HepG2 (cell line): Measurements from ENCODE around the gene DLG5. TPM values are rescaled to one million over a fixed set of nuclear protein-coding genes. Genes with fewer than 3 reads are reported as not detected.

ENCODE experiments used
- ATAC-seq: fragments of 200-7000 bp; cut with Tn5 transposase; 3 replicates; pipeline ENCODE4 v1.9.1; 2020; ENCODE audit warnings: mild to moderate bottlenecking, moderate library complexity
- BruUV-seq: library from RNA; stranded (reverse); fragments of 400-500 nt; replicated peaks from 2 replicates; lab custom pipeline; 2021; lab: Mats Ljungman, UMichigan
- CTCF ChIA-PET: fragments of 300-600 bp; formaldehyde crosslinking; extraction: SDS; loops from one replicate; lab custom pipeline; 2021; ENCODE audit warnings: low total read pairs, inconsistent platforms, low intra/inter-chr PET ratio; lab: Yijun Ruan, JAX
- POLR2A ChIA-PET: fragments of 350-600 bp; sonication (Branson Sonifier 250); formaldehyde crosslinking; loops from one replicate; lab custom pipeline; 2020; ENCODE audit warnings: antibody characterized with exemption, inconsistent platforms; lab: Yijun Ruan, JAX
- DNase-seq: peaks from one replicate; pipeline ENCODE4 v3.0.0-alpha.2; 2015; ENCODE audit warnings: low spot score
- FAIRE-seq: peaks from 3 replicates; lab custom pipeline; 2011; peaks lifted over from hg19 to GRCh38; lab: Jason Lieb, UNC
- H2AFZ ChIP-seq: one replicate; pipeline ENCODE4 v1.6.1; 2011; ENCODE audit warnings: low read length, inconsistent platforms
- H3K27ac ChIP-seq: fragments of 300-600 bp; 3 replicates; pipeline ENCODE4 v1.8.0; 2011; ENCODE audit warnings: mixed run types, mild to moderate bottlenecking, mixed read lengths, low read length, inconsistent platforms; ENCODE audit not compliant: insufficient read depth; ENCODE audit errors: extremely low read length
- H3K27me3 ChIP-seq, 2 experiments: fragments of 200-600 bp in 1 of 2; 2 replicates in 1 of 2; 3 replicates in 1 of 2; pipeline versions ENCODE4 v1.6.0 to v1.8.0; 2011; ENCODE audit warnings: low read length in 2 of 2, mild to moderate bottlenecking in 2 of 2, moderate library complexity in 2 of 2, inconsistent platforms in 1 of 2; ENCODE audit not compliant: insufficient read depth in 2 of 2, control insufficient read depth in 1 of 2
- H3K36me3 ChIP-seq, 2 experiments: fragments of 200-600 bp in 1 of 2; replicated peaks in 1 of 2; 2 replicates in 1 of 2; 3 replicates in 1 of 2; pipeline versions ENCODE4 v1.5.1 to v1.8.0; 2011; ENCODE audit warnings: low read length in 2 of 2, inconsistent platforms in 1 of 2; ENCODE audit not compliant: insufficient read depth in 2 of 2, control insufficient read depth in 1 of 2
- H3K4me1 ChIP-seq: 2 replicates; pipeline ENCODE4 v1.5.1; 2012; ENCODE audit warnings: low read length, inconsistent platforms; ENCODE audit not compliant: insufficient read depth
- H3K4me2 ChIP-seq: 2 replicates; pipeline ENCODE4 v1.6.0; 2011; ENCODE audit warnings: low read depth, low read length, inconsistent platforms
- H3K4me3 ChIP-seq, 3 experiments: fragments of 200-600 bp in 1 of 3; sonication (generic), shearing (Covaris generic) in 1 of 3; replicated peaks in 1 of 3; 2 replicates each; pipeline ENCODE4 v1.5.1; 2011 to 2016; ENCODE audit warnings: low read length in 3 of 3, inconsistent platforms in 2 of 3, low read depth in 2 of 3, mild to moderate bottlenecking in 2 of 3, control low read depth in 1 of 3, mixed read lengths in 1 of 3; ENCODE audit not compliant: insufficient read depth in 1 of 3
- H3K79me2 ChIP-seq: one replicate; pipeline ENCODE4 v1.6.1; 2011; ENCODE audit warnings: low read length, inconsistent platforms; ENCODE audit not compliant: insufficient read depth
- H3K9ac ChIP-seq: 2 replicates; pipeline ENCODE4 v1.6.0; 2011; ENCODE audit warnings: mild to moderate bottlenecking, low read depth, low read length, inconsistent platforms; ENCODE audit not compliant: insufficient read depth
- H3K9me3 ChIP-seq: 2 replicates; pipeline ENCODE4 v1.5.1; 2012; ENCODE audit warnings: mild to moderate bottlenecking, low read length
- H4K20me1 ChIP-seq: 2 replicates; pipeline ENCODE4 v1.6.0; 2011; ENCODE audit warnings: inconsistent platforms, mild to moderate bottlenecking, low read length, moderate library complexity; ENCODE audit not compliant: insufficient read depth
- ATM ChIP-seq: fragments of 450-650 bp; IDR thresholded peaks from 2 replicates; pipeline ENCODE4 v1.7.1; 2017; ENCODE audit warnings: mild to moderate bottlenecking, borderline replicate concordance
- CAMTA2 ChIP-seq: sonication (generic); formaldehyde crosslinking; IDR thresholded peaks from 2 replicates; pipeline ENCODE4 v1.4.0; 2020; ENCODE audit warnings: mild to moderate bottlenecking, missing genetic modification reagents, borderline replicate concordance
- HDAC1 ChIP-seq: sonication (generic); formaldehyde crosslinking; IDR thresholded peaks from 2 replicates; pipeline ENCODE4 v1.5.1; 2020; ENCODE audit warnings: mild to moderate bottlenecking, missing genetic modification reagents
- HOXD1 ChIP-seq: sonication (generic); formaldehyde crosslinking; IDR thresholded peaks from 2 replicates; pipeline ENCODE4 v1.5.0; 2020; ENCODE audit warnings: missing genetic modification reagents
- KLF16 ChIP-seq, 2 experiments: sonication (generic) in 1 of 2; formaldehyde crosslinking in 1 of 2; IDR thresholded peaks; 2 replicates each; pipeline versions ENCODE4 v1.6.1 to v1.8.0; 2016 to 2023; ENCODE audit warnings: missing genetic modification reagents in 2 of 2, missing compliant biosample characterization in 1 of 2
- PRMT3 ChIP-seq: sonication (generic); formaldehyde crosslinking; IDR thresholded peaks from 2 replicates; pipeline ENCODE4 v1.8.1; 2022; ENCODE audit warnings: low read depth, mild to moderate bottlenecking, moderate library complexity, missing genetic modification reagents, borderline replicate concordance
- RXRB ChIP-seq: IDR thresholded peaks from 2 replicates; pipeline ENCODE4 v1.6.1; 2016; ENCODE audit warnings: borderline replicate concordance, missing genetic modification reagents, missing compliant biosample characterization
- SMYD3 ChIP-seq: sonication (generic); formaldehyde crosslinking; IDR thresholded peaks from 2 replicates; pipeline ENCODE4 v1.8.1; 2023; ENCODE audit warnings: mild to moderate bottlenecking, missing genetic modification reagents
- SRSF1 ChIP-seq: fragments of 200-400 bp; formaldehyde crosslinking; optimal IDR thresholded peaks from 2 replicates; pipeline ENCODE3; 2017; ENCODE audit warnings: mild to moderate bottlenecking, low read depth, low read length, moderate library complexity
- SUZ12 ChIP-seq: fragments of 150-350 bp; IDR thresholded peaks from 2 replicates; pipeline ENCODE4 v1.6.1; 2014; ENCODE audit warnings: low read depth, low read length
- XBP1 ChIP-seq: sonication (generic); formaldehyde crosslinking; IDR thresholded peaks from 2 replicates; pipeline ENCODE4 v1.5.0; 2020; ENCODE audit warnings: missing genetic modification reagents
- YEATS2 ChIP-seq: sonication (generic); formaldehyde crosslinking; IDR thresholded peaks from 2 replicates; pipeline ENCODE4 v1.4.0; 2020; ENCODE audit warnings: missing genetic modification reagents, borderline replicate concordance
- ZNF230 ChIP-seq: sonication (generic); formaldehyde crosslinking; IDR thresholded peaks from 2 replicates; pipeline ENCODE4 v1.4.0; 2020; ENCODE audit warnings: mild to moderate bottlenecking, missing genetic modification reagents
- ZNF232 ChIP-seq: sonication (generic); formaldehyde crosslinking; IDR thresholded peaks from 2 replicates; pipeline ENCODE4 v1.4.0; 2020; ENCODE audit warnings: missing genetic modification reagents, borderline replicate concordance
- ZNF503 ChIP-seq: sonication (generic); formaldehyde crosslinking; IDR thresholded peaks from 2 replicates; pipeline ENCODE4 v1.4.0; 2020; ENCODE audit warnings: missing genetic modification reagents
- ZNF597 ChIP-seq: sonication (generic); formaldehyde crosslinking; IDR thresholded peaks from 2 replicates; pipeline ENCODE4 v1.5.0; 2020; ENCODE audit warnings: missing genetic modification reagents
- ZNF674 ChIP-seq: sonication (generic); formaldehyde crosslinking; IDR thresholded peaks from 2 replicates; pipeline ENCODE4 v1.5.0; 2020; ENCODE audit warnings: low read depth, mild to moderate bottlenecking, missing genetic modification reagents
- ZNF710 ChIP-seq: sonication (generic); formaldehyde crosslinking; IDR thresholded peaks from 2 replicates; pipeline ENCODE4 v1.5.0; 2020; ENCODE audit warnings: mild to moderate bottlenecking, missing genetic modification reagents, borderline replicate concordance
- WGBS: methylation state at CpG from one replicate; pipeline ENCODE4 v1.1.6; 2017; ENCODE audit warnings: low lambda C conversion rate; 5-methylcytosine and 5-hydroxymethylcytosine counted together
- in situ Hi-C: cut with HindIII; loops from 2 replicates; pipeline ENCODE4 v1.10.0; 2017; ENCODE audit warnings: low pct_unique_long_range_greater_than_20kb; ENCODE audit not compliant: extremely low pct_ligation_motif_present
- intact Hi-C: fragments of 100-400 bp; cut with micrococcal nuclease; formaldehyde crosslinking; loops from one replicate; pipeline ENCODE4 v1.10.0; 2022; ENCODE audit not compliant: unreplicated experiment
- polyA plus RNA-seq, 8 experiments: library from polyadenylated mRNA; depleted of rRNA in 3 of 8; stranded (reverse) in 7 of 8; unstranded in 1 of 8; fragments of >200 nt; fragmentation: Illumina TruSeq in 4 of 8; extraction: Trizol in 4 of 8; gene quantifications; 2 replicates each; pipeline versions ENCODE4 v1.2.1 to v1.2.3, GENCODE V29; 2011 to 2016; ENCODE audit warnings: low read depth in 4 of 8, missing spikeins in 1 of 8, mixed read lengths in 1 of 8; ENCODE audit not compliant: insufficient read depth in 1 of 8
- total RNA-seq, 5 experiments: library from RNA; depleted of rRNA; stranded (reverse); fragments of >200 nt; fragmentation: Illumina TruSeq; extraction: Trizol; gene quantifications; 2 replicates each; pipeline ENCODE4 v1.2.3, GENCODE V29; 2016; ENCODE audit warnings: low read depth in 1 of 5

The DLG5 gene
- total and polyA plus RNA-seq, 2 of the 13 experiments (the other 11 are each of a cell fraction or from before 2014, with no cell fraction given) = 15.5 to 18.2 TPM

GRCh38 chr10:77834540-77834939 is 92.0 kb downstream of the DLG5 start:
- no peak overlapping the region for H3K4me2 ChIP-seq
- no peaks in the 10 kb centered on the region for H3K79me2 ChIP-seq
- ChIA-PET CTCF (no interaction called here), POLR2A (no interaction called here)
- H3K4me1 ChIP-seq = no peaks in the 10 kb centered on the region
- ATAC-seq (no peak; the same call in 2 of the 3 replicates), FAIRE-seq (no peak), DNase-seq (no peak)
- H3K4me3 ChIP-seq = no peak overlapping the region
- WGBS = no CpG with 5 or more reads among the region's 2 CpGs
- H3K36me3 ChIP-seq = peaks cover 42 to 65% of the 10 kb centered on the region in 2 experiments; a peak in 4 of 5 replicates
- no peaks in the 10 kb centered on the region for H4K20me1 ChIP-seq
- intact Hi-C loops (no loop called here), in situ Hi-C loops (no loop called here)
- TF ChIP-seq HDAC1 (CRISPR knock-in tag) (no peak), PRMT3 (CRISPR knock-in tag) (no peak), ATM (no peak), CAMTA2 (no peak), HOXD1 (CRISPR knock-in tag) (no peak), ZNF597 (CRISPR knock-in tag) (no peak), SUZ12 (no peak), KLF16 (CRISPR knock-in tag; IDR thresholded peaks at IDR 0.05) (no peak), YEATS2 (CRISPR knock-in tag) (no peak), SRSF1 (no peak), RXRB (CRISPR knock-in tag) (no peak), SMYD3 (CRISPR knock-in tag) (no peak), ZNF230 (CRISPR knock-in tag) (no peak), ZNF710 (CRISPR knock-in tag) (no peak), ZNF232 (no peak), ZNF674 (CRISPR knock-in tag) (no peak), ZNF503 (no peak), XBP1 (CRISPR knock-in tag) (no peak)
- H3K27ac ChIP-seq = no peak overlapping the region
- no peaks in the 10 kb centered on the region for H3K27me3 ChIP-seq
- H3K9me3 ChIP-seq = no peaks in the 10 kb centered on the region
- no peak overlapping the region for H2AFZ ChIP-seq
- no TSS peak for BruUV-seq
- H3K9ac ChIP-seq = no peak overlapping the region
